Central memory CD8-positive, alpha-beta T cell (primary cell): ENCODE measurements around the gene SH2D1B.

Experiments used
- ATAC-seq: fragments of 150-1000 bp; cut with Tn5 transposase; replicated peaks from 2 replicates; pipeline ENCODE4 v1.10.0; 2022; ENCODE audit warnings: mild to moderate bottlenecking, moderate FRiP score, moderate number of reproducible peaks; ENCODE audit not compliant: poor library complexity, severe bottlenecking; ENCODE audit errors: extremely low read depth
- DNase-seq, 2 donors: peaks; one replicate each; pipeline ENCODE4 v3.0.0; 2021; ENCODE audit warnings: low spot score in 2 of 2
- H3K27ac Mint-ChIP-seq: one replicate; pipeline ENCODE4 v1.8.0; 2022; ENCODE audit warnings: low read depth, mild to moderate bottlenecking, moderate library complexity, mixed read lengths
- H3K27me3 Mint-ChIP-seq: one replicate; pipeline ENCODE4 v1.8.0; 2022; ENCODE audit warnings: mixed read lengths
- H3K36me3 Mint-ChIP-seq: one replicate; pipeline ENCODE4 v1.8.0; 2022; ENCODE audit warnings: mild to moderate bottlenecking, moderate library complexity, mixed read lengths; ENCODE audit not compliant: insufficient read depth
- H3K4me1 Mint-ChIP-seq: one replicate; pipeline ENCODE4 v1.8.0; 2022; ENCODE audit warnings: mixed read lengths
- H3K4me3 Mint-ChIP-seq: one replicate; pipeline ENCODE4 v1.8.0; 2022; ENCODE audit warnings: mild to moderate bottlenecking, moderate library complexity, mixed read lengths
- H3K9me3 Mint-ChIP-seq: one replicate; pipeline ENCODE4 v1.8.0; 2022; ENCODE audit warnings: mixed read lengths

Gene SH2D1B

DNA sequence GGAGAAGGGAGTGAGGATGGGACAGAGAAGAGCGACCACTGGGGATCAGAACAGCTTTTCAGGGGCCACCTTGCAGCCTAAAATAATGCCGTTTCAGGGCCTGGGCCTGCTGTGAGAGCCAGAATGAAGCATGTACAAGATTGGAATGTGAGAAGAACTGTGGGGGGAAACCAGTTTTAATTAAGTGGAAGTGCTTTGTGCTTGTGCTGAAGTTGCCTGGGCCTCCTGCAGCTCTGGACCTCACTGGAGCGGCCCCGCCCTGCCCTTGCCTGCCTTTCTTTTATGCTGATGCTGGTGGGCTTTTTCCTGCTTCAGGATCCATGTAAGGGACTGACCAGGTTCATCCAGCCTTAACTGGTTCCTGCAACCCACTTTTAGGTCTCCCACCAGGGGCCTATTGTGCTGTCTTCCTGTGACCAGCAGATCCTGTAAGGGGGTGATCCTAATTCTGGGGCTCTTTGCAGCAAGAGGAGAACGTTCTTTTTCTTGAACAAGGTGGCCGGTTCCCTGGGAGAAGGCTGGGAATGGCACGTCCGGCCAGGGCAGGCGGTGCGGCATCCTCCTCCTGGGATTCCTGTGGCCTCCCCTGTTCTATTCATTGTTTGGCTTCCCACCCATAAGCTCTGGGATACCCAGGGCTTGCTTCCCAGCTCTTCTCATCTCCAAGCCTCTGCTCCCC is 27.2 kb downstream of the SH2D1B start:
- DNase-seq (no peak), ATAC-seq (no peak)
- H3K4me1 Mint-ChIP-seq: no peaks in the 10 kb centered on the region
- no peak overlapping the region for H3K4me3 Mint-ChIP-seq
- H3K27me3 Mint-ChIP-seq: peaks cover 41% of the 10 kb centered on the region
- H3K27ac Mint-ChIP-seq: no peak overlapping the region
- no peaks in the 10 kb centered on the region for H3K9me3 Mint-ChIP-seq
- H3K36me3 Mint-ChIP-seq: no peaks in the 10 kb centered on the region

GRCh38 chr1:162384116-162384515 is 27.8 kb downstream of the SH2D1B start:
- Mint-ChIP-seq H3K27ac (no peak overlapping the region), H3K9me3 (no peaks in the 10 kb centered on the region), H3K36me3 (no peaks in the 10 kb centered on the region)

DNA sequence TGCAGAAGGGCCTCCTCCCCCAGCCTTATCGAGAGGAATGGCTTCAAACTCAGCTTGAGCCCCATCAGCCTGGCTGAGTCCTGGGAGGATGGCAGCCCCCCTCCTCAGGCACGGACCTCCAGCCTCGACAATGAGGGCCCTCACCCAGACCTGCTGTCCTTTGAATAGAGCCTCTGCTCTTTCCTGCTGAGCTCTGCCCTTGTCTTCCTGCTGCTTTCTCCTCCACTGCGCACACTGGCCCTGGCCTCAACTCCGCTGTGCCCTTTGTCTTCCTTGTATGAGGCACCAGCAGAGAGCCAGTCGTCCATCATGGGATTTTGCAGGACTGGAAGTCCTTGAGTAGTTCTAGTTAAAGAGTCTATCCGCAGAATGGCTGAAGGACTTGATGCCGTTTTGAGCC is 28.4 kb downstream of the SH2D1B start:
- ATAC-seq (no peak), DNase-seq (no peak)
- H3K9me3 Mint-ChIP-seq: no peaks in the 10 kb centered on the region
- no peaks in the 10 kb centered on the region for H3K4me1 Mint-ChIP-seq
- H3K4me3 Mint-ChIP-seq: no peak overlapping the region
- no peak overlapping the region for H3K27ac Mint-ChIP-seq
- peaks cover 29% of the 10 kb centered on the region for H3K27me3 Mint-ChIP-seq
- H3K36me3 Mint-ChIP-seq: no peaks in the 10 kb centered on the region

More at GRCh38 chr1:162384116-162384515, 27.8 kb downstream of the SH2D1B start:
- peaks cover 35% of the 10 kb centered on the region for H3K27me3 Mint-ChIP-seq
- ATAC-seq: no peak
- no peak for DNase-seq
- no peaks in the 10 kb centered on the region for H3K4me1 Mint-ChIP-seq
- H3K4me3 Mint-ChIP-seq: no peak overlapping the region

GRCh38 chr1:162383091-162383490 is 28.8 kb downstream of the SH2D1B start:
- DNase-seq: no peak
- Mint-ChIP-seq H3K4me3 (no peak overlapping the region), H3K4me1 (no peaks in the 10 kb centered on the region), H3K9me3 (no peaks in the 10 kb centered on the region), H3K27me3 (peaks cover 25% of the 10 kb centered on the region), H3K27ac (no peak overlapping the region), H3K36me3 (no peaks in the 10 kb centered on the region)
- ATAC-seq: no peak

GRCh38 chr1:162381941-162382750 is 29.8 kb downstream of the SH2D1B start:
- H3K4me3 Mint-ChIP-seq: no peak overlapping the region
- H3K4me1 Mint-ChIP-seq: no peaks in the 10 kb centered on the region
- ATAC-seq: no peak
- H3K36me3 Mint-ChIP-seq: no peaks in the 10 kb centered on the region
- no peak for DNase-seq
- H3K27me3 Mint-ChIP-seq: peaks cover 23% of the 10 kb centered on the region
- H3K27ac Mint-ChIP-seq: no peak overlapping the region
- H3K9me3 Mint-ChIP-seq: no peaks in the 10 kb centered on the region

GRCh38 chr1:162381383-162381782 is 30.6 kb downstream of the SH2D1B start, which contains the start of gene C1orf226:
Gene C1orf226 (plus strand): TSS chr1:162381728. CDS start chr1:162381902, 174 bp downstream.
- DNase-seq: no peak
- no peaks in the 10 kb centered on the region for H3K9me3 Mint-ChIP-seq
- H3K27me3 Mint-ChIP-seq: peaks cover 15% of the 10 kb centered on the region
- ATAC-seq: no peak
- no peaks in the 10 kb centered on the region for H3K36me3 Mint-ChIP-seq
- H3K4me1 Mint-ChIP-seq: no peaks in the 10 kb centered on the region
- no peak within 1 kb of the TSS for H3K27ac Mint-ChIP-seq
- no peak within 1 kb of the TSS for H3K4me3 Mint-ChIP-seq

DNA sequence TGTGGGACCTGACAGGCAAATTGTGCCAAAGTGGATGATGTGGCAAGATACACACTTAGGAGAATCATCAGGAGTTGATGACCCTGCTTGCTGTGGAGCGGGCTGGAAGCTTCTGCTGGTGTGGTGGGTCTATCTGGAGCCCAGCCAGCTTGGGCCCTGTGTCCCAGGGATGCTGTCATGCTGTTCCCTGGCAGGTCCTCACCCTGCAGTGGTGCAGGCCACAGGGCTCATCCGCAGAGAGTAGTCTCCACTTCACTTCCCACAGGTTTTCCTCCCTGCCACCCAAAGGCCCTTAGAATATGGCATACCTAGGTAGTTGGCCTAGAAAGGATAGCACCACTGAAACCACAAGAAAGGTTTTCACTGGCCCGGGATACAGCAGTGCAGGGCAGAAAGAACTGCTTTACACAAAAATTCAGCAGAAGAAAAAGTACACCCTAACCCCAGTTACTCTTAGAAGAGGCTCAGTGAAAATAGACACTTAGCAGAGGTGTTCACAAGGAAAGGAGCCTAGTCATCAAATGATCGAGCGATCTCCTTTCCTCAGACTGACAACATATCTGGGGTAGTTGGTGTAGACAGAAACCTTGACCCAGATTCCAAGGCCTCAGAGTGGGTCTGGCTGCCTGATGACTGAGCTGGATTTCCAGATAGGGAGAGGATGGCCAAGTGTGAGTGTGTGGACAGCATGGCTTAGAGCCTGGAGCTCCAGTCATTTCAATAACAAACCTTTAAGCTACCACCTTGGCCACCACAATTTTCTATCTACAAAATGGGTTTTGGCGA is 31.7 kb downstream of the SH2D1B start:
- Mint-ChIP-seq H3K27me3 (peaks cover 4% of the 10 kb centered on the region), H3K4me1 (no peaks in the 10 kb centered on the region), H3K9me3 (no peaks in the 10 kb centered on the region), H3K36me3 (no peaks in the 10 kb centered on the region), H3K27ac (no peak overlapping the region), H3K4me3 (no peak overlapping the region)
- DNase-seq: no peak
- no peak for ATAC-seq

- H3K4me3 Mint-ChIP-seq: no peak within 1 kb of the TSS
- ATAC-seq: no peak
- no peak within 1 kb of the TSS for H3K27ac Mint-ChIP-seq
- H3K9me3 Mint-ChIP-seq: no peaks in the 10 kb centered on the region
- no peaks in the 10 kb centered on the region for H3K36me3 Mint-ChIP-seq
- no peaks in the 10 kb centered on the region for H3K4me1 Mint-ChIP-seq
- no peak for DNase-seq
- no peaks in the 10 kb centered on the region for H3K27me3 Mint-ChIP-seq
These were observed 35.2 kb downstream of the SH2D1B start, which contains the start of gene SPATA46 for GRCh38 chr1:162376691-162377090. Gene SPATA46 (minus strand): TSS chr1:162376854. CDS start chr1:162376790, 64 bp downstream.

DNA sequence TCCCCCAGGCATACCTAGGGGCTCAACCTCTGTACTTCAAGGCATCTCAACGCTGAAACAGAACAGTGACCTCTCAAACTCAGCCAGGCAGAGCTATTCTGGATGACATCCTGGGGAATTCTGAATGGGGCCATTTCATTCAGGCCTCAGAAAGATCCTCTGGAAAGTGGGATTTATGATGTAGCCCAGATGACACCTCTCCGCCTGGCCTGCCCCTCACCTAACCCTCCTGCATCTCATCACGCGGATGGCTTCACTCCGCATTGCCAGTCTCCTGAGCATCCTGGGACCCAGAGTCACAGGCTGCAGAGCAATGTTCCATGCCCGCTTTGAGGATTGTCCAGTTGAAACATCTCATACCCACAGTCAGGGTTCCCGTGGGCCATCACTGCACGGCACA is 36.5 kb downstream of the SH2D1B start:
- H3K27ac Mint-ChIP-seq: no peak overlapping the region
- ATAC-seq: no peak
- H3K9me3 Mint-ChIP-seq: no peaks in the 10 kb centered on the region

DNA sequence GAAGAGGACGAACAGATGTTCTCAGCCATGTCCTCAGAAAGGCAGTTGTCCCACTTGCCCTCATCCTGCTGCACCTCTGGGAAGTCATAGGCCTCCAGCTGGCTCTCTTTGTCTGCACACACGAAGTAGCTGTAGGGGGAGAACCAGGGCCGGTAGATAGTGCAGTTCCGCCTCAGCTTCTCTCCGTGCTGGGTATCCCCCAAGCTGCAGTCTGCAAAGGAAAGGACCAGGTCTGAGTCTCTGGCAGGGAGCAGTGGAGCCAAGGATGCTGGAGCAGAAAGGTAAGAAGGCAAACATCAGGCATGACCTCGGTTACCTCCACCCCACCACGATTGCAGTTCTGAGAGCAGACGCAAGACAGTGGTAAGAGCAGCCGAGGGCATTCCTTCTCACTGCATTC is 37.5 kb downstream of the SH2D1B start:
- Mint-ChIP-seq H3K4me3 (no peak overlapping the region), H3K4me1 (no peaks in the 10 kb centered on the region), H3K36me3 (no peaks in the 10 kb centered on the region), H3K9me3 (no peaks in the 10 kb centered on the region), H3K27me3 (no peaks in the 10 kb centered on the region), H3K27ac (no peak overlapping the region)
- DNase-seq: no peak
- no peak for ATAC-seq

More for the DNA sequence above, 36.5 kb downstream of the SH2D1B start:
- DNase-seq: no peak
- Mint-ChIP-seq H3K4me1 (no peaks in the 10 kb centered on the region), H3K36me3 (no peaks in the 10 kb centered on the region), H3K27me3 (no peaks in the 10 kb centered on the region), H3K4me3 (no peak overlapping the region)

DNA sequence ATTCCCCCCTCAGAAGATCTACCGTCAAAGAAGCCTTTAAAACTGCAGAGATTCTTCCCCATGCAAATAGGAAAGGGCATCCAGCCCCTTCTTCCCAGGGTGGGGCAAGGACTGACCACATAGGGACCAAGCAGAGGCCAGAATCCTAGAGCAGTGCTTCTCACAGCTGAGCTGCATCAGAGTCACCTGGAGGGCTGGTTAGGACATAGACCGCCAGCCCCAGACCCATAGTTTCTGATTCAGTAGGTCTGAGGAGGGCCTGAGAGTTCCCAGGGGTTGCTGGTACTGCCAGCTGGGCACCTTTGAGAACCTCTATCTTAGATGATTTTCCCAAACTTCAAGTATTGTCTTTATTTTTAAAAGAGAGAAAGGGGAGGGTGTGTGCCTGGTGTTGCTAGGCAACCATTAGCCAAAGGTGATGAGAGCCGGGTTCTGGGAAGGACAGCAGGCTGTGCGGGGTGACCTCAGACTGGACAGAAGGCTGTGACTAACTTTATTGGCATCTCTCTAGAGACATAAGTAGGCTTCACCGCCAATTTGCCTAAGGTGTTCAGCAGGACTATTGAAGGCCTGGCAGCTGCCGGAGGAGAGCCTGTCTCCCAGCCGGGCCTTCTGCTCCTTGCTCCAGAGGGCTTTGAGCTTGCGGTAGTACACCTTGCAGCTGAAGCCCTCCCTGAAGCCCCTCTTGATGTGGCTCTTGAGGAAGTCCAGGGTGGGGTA is 38.2 kb downstream of the SH2D1B start:
- ATAC-seq: no peak
- H3K4me1 Mint-ChIP-seq: no peaks in the 10 kb centered on the region
- H3K9me3 Mint-ChIP-seq: no peaks in the 10 kb centered on the region
- no peak overlapping the region for H3K4me3 Mint-ChIP-seq
- no peaks in the 10 kb centered on the region for H3K27me3 Mint-ChIP-seq
- no peak overlapping the region for H3K27ac Mint-ChIP-seq
- H3K36me3 Mint-ChIP-seq: no peaks in the 10 kb centered on the region
- DNase-seq: no peak

- no peaks in the 10 kb centered on the region for H3K9me3 Mint-ChIP-seq
- no peak for ATAC-seq
- DNase-seq: no peak
- H3K4me1 Mint-ChIP-seq: no peaks in the 10 kb centered on the region
- H3K27ac Mint-ChIP-seq: no peak overlapping the region
- H3K36me3 Mint-ChIP-seq: no peaks in the 10 kb centered on the region
- H3K4me3 Mint-ChIP-seq: no peak overlapping the region
- no peaks in the 10 kb centered on the region for H3K27me3 Mint-ChIP-seq
These were observed 38.9 kb downstream of the SH2D1B start for GRCh38 chr1:162373072-162373427.
